ENCODE measurements around the gene UHRF2. TPM values are rescaled to one million over a fixed set of nuclear protein-coding genes. Genes with fewer than 3 reads are reported as not detected.

The UHRF2 gene
- total and polyA plus RNA-seq, 2 of the 13 experiments (the other 11 are each of a cell fraction or from before 2014, with no cell fraction given) = 42.1 to 44.2 TPM

DNA sequence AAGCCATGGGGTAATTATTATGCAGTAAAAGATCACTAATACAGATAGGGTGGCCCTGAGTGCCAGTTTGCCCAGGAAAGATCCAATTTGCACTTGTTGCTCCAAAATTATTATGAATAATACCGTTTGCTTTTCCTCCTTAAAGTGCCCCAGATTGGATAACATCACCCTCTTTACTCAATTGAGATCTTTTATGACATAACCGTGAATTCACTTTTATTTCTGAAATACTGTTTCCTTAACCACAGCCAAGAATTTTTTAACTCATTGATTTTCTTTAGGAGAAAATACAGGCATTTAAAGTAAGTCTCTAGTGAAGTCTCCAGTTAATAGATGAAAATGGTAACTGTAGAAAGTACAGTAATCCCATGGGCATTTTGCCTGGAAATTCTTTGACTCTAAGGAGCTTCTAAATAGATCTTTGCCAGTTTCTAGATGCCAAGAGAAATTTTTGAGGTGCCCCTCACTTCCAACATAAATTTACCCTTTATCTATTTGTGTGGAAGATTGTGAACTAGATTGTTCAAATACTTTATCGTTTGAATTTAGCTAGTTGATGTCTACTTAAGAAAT, 99.2 kb downstream of the UHRF2 start (continued):
- TF ChIP-seq, protein P1, sequence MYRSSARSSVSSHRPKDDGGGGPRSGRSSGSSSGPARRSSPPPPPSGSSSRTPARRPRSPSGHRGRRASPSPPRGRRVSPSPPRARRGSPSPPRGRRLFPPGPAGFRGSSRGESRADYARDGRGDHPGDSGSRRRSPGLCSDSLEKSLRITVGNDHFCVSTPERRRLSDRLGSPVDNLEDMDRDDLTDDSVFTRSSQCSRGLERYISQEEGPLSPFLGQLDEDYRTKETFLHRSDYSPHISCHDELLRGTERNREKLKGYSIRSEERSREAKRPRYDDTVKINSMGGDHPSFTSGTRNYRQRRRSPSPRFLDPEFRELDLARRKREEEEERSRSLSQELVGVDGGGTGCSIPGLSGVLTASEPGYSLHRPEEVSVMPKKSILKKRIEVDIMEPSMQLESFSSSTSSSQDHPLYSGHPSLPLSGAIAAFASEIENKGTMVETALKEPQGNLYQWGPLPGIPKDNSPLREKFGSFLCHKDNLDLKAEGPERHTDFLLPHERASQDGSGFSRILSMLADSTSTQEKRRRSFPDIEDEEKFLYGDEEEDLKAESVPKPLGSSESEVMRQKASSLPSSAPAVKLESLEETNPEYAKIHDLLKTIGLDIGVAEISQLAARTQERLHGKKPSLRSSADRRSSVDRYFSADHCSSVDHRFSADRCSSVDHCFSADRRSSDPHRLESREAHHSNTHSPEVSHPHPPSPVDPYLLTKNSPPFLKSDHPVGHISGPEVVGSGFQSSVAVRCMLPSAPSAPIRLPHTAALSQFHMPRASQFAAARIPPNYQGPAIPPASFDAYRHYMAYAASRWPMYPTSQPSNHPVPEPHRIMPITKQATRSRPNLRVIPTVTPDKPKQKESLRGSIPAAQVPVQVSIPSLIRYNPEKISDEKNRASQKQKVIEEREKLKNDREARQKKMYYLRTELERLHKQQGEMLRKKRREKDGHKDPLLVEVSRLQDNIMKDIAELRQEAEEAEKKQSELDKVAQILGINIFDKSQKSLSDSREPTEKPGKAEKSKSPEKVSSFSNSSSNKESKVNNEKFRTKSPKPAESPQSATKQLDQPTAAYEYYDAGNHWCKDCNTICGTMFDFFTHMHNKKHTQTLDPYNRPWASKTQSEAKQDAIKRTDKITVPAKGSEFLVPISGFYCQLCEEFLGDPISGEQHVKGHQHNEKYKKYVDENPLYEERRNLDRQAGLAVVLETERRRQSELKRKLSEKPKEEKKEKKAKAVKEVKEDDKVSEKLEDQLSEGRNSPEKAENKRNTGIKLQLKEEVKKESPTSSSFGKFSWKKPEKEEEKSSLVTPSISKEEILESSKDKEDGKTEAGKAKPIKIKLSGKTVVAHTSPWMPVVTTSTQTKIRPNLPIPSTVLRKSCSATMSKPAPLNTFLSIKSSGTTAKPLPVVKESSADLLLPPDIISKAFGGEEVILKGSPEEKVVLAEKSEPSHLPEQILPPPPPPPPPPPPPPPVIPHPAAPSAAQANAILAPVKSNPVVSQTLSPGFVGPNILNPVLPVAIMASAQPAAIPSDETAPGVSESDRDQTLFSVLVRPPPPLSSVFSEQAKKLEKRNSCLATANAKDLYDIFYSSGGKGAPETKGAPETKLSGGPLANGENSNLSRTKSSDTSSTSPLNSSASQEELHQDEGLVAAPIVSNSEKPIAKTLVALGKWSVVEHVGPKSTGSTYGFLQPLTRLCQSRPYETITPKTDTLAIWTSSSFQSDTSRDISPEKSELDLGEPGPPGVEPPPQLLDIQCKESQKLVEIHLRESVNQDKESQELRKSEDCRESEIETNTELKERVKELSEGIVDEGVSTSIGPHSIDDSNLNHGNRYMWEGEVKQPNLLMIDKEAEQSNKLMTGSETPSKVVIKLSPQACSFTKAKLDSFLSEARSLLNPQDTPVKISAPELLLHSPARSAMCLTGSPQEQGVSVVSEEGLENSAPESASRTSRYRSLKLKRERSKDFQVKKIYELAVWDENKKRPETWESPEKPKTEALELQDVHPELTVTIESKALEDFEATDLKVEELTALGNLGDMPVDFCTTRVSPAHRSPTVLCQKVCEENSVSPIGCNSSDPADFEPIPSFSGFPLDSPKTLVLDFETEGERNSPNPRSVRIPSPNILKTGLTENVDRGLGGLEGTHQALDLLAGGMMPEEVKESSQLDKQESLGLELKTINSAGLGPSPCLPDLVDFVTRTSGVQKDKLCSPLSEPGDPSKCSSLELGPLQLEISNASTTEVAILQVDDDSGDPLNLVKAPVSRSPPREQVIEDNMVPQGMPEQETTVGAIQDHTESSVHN (CRISPR knock-in tag; IDR thresholded peaks at IDR 0.05) = no peak
- TF ChIP-seq, protein P2, sequence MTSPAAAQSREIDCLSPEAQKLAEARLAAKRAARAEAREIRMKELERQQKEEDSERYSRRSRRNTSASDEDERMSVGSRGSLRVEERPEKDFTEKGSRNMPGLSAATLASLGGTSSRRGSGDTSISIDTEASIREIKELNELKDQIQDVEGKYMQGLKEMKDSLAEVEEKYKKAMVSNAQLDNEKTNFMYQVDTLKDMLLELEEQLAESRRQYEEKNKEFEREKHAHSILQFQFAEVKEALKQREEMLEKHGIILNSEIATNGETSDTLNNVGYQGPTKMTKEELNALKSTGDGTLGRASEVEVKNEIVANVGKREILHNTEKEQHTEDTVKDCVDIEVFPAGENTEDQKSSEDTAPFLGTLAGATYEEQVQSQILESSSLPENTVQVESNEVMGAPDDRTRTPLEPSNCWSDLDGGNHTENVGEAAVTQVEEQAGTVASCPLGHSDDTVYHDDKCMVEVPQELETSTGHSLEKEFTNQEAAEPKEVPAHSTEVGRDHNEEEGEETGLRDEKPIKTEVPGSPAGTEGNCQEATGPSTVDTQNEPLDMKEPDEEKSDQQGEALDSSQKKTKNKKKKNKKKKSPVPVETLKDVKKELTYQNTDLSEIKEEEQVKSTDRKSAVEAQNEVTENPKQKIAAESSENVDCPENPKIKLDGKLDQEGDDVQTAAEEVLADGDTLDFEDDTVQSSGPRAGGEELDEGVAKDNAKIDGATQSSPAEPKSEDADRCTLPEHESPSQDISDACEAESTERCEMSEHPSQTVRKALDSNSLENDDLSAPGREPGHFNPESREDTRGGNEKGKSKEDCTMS (CRISPR knock-in tag; conservative IDR thresholded peaks at IDR 0.05) = no peak
